CD14-positive monocyte (primary cell): ENCODE results near the gene DAPK1. TPM values are rescaled to one million over a fixed set of nuclear protein-coding genes. Genes with fewer than 3 reads are reported as not detected.

ENCODE experiments used
- DNase-seq, 3 donors: peaks; one replicate each; pipeline ENCODE4 v3.0.0-alpha.2; 2011 to 2022
- H2AFZ ChIP-seq: 2 replicates; pipeline ENCODE4 v1.6.0; 2012; ENCODE audit warnings: mild to moderate bottlenecking, low read depth, low read length, inconsistent platforms; ENCODE audit not compliant: insufficient read depth, poor library complexity, severe bottlenecking
- H3K27ac ChIP-seq, 2 donors: 1 replicate in 1 of 2; 2 replicates in 1 of 2; pipeline ENCODE4 v1.5.1; 2012 to 2013; ENCODE audit warnings: low read length in 2 of 2, control low read depth in 1 of 2, inconsistent platforms in 1 of 2, low read depth in 1 of 2, mild to moderate bottlenecking in 1 of 2
- H3K27me3 ChIP-seq, 2 donors: one replicate each; pipeline versions ENCODE4 v1.6.0 to v1.6.1; 2011 to 2013; ENCODE audit warnings: low read length in 2 of 2; ENCODE audit not compliant: control insufficient read depth in 2 of 2, insufficient read depth in 2 of 2
- H3K36me3 ChIP-seq, 2 donors: replicated peaks in 1 of 2; 1 replicate in 1 of 2; 2 replicates in 1 of 2; pipeline versions ENCODE4 v1.5.1 to v1.6.1; 2012 to 2013; ENCODE audit warnings: low read length in 2 of 2, control low read depth in 1 of 2, inconsistent platforms in 1 of 2, mild to moderate bottlenecking in 1 of 2; ENCODE audit not compliant: insufficient read depth in 2 of 2, control insufficient read depth in 1 of 2
- H3K4me1 ChIP-seq, 2 donors: 1 replicate in 1 of 2; 2 replicates in 1 of 2; pipeline versions ENCODE4 v1.5.1 to v1.6.1; 2012 to 2013; ENCODE audit warnings: low read length in 2 of 2, control low read depth in 1 of 2, inconsistent platforms in 1 of 2, mild to moderate bottlenecking in 1 of 2, moderate library complexity in 1 of 2; ENCODE audit not compliant: insufficient read depth in 2 of 2, control insufficient read depth in 1 of 2
- H3K4me2 ChIP-seq: replicated peaks from 2 replicates; pipeline ENCODE3; 2012; ENCODE audit warnings: low read length, moderate library complexity, mild to moderate bottlenecking; ENCODE audit not compliant: poor library complexity, severe bottlenecking; ENCODE audit errors: extremely low read depth
- H3K4me3 ChIP-seq, 3 experiments: fragments of 200-600 bp in 1 of 3; sonication (generic) in 1 of 3; replicated peaks in 1 of 3; 1 replicate in 2 of 3; 2 replicates in 1 of 3; pipeline ENCODE4 v1.5.1; 2011 to 2013; ENCODE audit warnings: low read length in 3 of 3, mild to moderate bottlenecking in 3 of 3, control low read depth in 2 of 3, low read depth in 2 of 3, inconsistent platforms in 1 of 3, moderate library complexity in 1 of 3
- H3K79me2 ChIP-seq: 2 replicates; pipeline ENCODE4 v1.6.0; 2012; ENCODE audit warnings: mild to moderate bottlenecking, control low read depth, inconsistent platforms, low read length, moderate library complexity; ENCODE audit not compliant: insufficient read depth
- H3K9ac ChIP-seq: 2 replicates; pipeline ENCODE4 v1.6.0; 2017; ENCODE audit warnings: low read length, mild to moderate bottlenecking; ENCODE audit not compliant: insufficient read depth, poor library complexity, severe bottlenecking
- H3K9me3 ChIP-seq, 2 donors: replicated peaks in 1 of 2; 1 replicate in 1 of 2; 2 replicates in 1 of 2; pipeline versions ENCODE4 v1.5.1 to v1.6.1; 2012 to 2013; ENCODE audit warnings: low read length in 2 of 2, control low read depth in 1 of 2; ENCODE audit not compliant: control insufficient read depth in 1 of 2, insufficient read depth in 1 of 2
- H4K20me1 ChIP-seq: 2 replicates; pipeline ENCODE4 v1.6.0; 2012; ENCODE audit warnings: mild to moderate bottlenecking, low read length, control low read depth, moderate library complexity; ENCODE audit not compliant: insufficient read depth
- H3K27ac Mint-ChIP-seq, 7 donors: one replicate each; pipeline ENCODE4 v1.8.0; 2020; ENCODE audit warnings: mild to moderate bottlenecking in 7 of 7, mixed read lengths in 7 of 7, moderate library complexity in 6 of 7, inconsistent platforms in 2 of 7
- H3K27me3 Mint-ChIP-seq, 3 donors: one replicate each; pipeline ENCODE4 v1.8.0; 2021 to 2022; ENCODE audit warnings: low read depth in 3 of 3, mild to moderate bottlenecking in 3 of 3, mixed read lengths in 3 of 3, moderate library complexity in 3 of 3, inconsistent platforms in 1 of 3
- H3K36me3 Mint-ChIP-seq, 2 donors: one replicate each; pipeline ENCODE4 v1.8.0; 2020; ENCODE audit warnings: mixed read lengths in 2 of 2, inconsistent platforms in 1 of 2, mild to moderate bottlenecking in 1 of 2
- H3K4me1 Mint-ChIP-seq: one replicate; pipeline ENCODE4 v1.8.0; 2020; ENCODE audit warnings: mild to moderate bottlenecking, mixed read lengths
- H3K4me3 Mint-ChIP-seq, 2 donors: one replicate each; pipeline ENCODE4 v1.8.0; 2020; ENCODE audit warnings: mild to moderate bottlenecking in 2 of 2, mixed read lengths in 2 of 2, moderate library complexity in 1 of 2
- H3K9me3 Mint-ChIP-seq, 7 donors: one replicate each; pipeline ENCODE4 v1.8.0; 2020 to 2022; ENCODE audit warnings: mixed read lengths in 7 of 7, mild to moderate bottlenecking in 6 of 7, moderate library complexity in 6 of 7, inconsistent platforms in 2 of 7
- CTCF ChIP-seq: fragments of 200-600 bp; IDR thresholded peaks from one replicate; pipeline ENCODE4 v1.8.0; 2022; ENCODE audit warnings: antibody characterized with exemption, mild to moderate bottlenecking
- WGBS: methylation state at CpG from one replicate; pipeline ENCODE4 v1.1.5; 2013; ENCODE audit warnings: missing lambda C conversion rate; ENCODE audit not compliant: insufficient coverage; 5-methylcytosine and 5-hydroxymethylcytosine counted together
- intact Hi-C, 2 donors: fragments of 100-400 bp; cut with micrococcal nuclease; formaldehyde crosslinking; loops; one replicate each; pipeline versions ENCODE4 v1.15.0 to v1.15.1; 2023
- polyA plus RNA-seq, 3 donors: library from polyadenylated mRNA; depleted of rRNA in 1 of 3; unstranded in 2 of 3; stranded (reverse) in 1 of 3; fragments of 300-500 nt in 2 of 3; fragments of >200 nt in 1 of 3; fragmentation: Illumina TruSeq in 2 of 3; gene quantifications; 1 replicate in 2 of 3; 2 replicates in 1 of 3; pipeline ENCODE4 v1.2.3, GENCODE V29; 2012 to 2021

The DAPK1 gene
- polyA plus RNA-seq, 3 donors = 24.1 to 102 (median 44.4) TPM

- H3K4me1 Mint-ChIP-seq = peaks cover 38% of the 10 kb centered on the region
- H3K9me3 Mint-ChIP-seq = no peaks in the 10 kb centered on the region
- Histone ChIP-seq H3K4me1 (peaks cover 29 to 41% of the 10 kb centered on the region in 2 donors), H3K4me3 (no peak overlapping the region), H2AFZ (no peak overlapping the region), H3K9me3 (no peaks in the 10 kb centered on the region), H3K4me2 (no peak overlapping the region), H3K36me3 (peaks cover 0 to 23% of the 10 kb centered on the region in 2 donors), H4K20me1 (peaks cover 75% of the 10 kb centered on the region), H3K9ac (no peak overlapping the region), H3K27ac (no peak overlapping the region), H3K27me3 (no peaks in the 10 kb centered on the region), H3K79me2 (peaks cover 14% of the 10 kb centered on the region)
- H3K4me3 Mint-ChIP-seq = no peak overlapping the region
- peaks cover 0 to 3% (median 2%) of the 10 kb centered on the region in 3 donors for H3K27me3 Mint-ChIP-seq
- no peak for TF ChIP-seq CTCF
- no CpG with 5 or more reads among the region's 7 CpGs for WGBS
- intact Hi-C loops = no loop called here
- H3K36me3 Mint-ChIP-seq = peaks cover 32 to 38% of the 10 kb centered on the region in 2 donors
- DNase-seq = no peak
- H3K27ac Mint-ChIP-seq = no peak overlapping the region
These were observed 80.1 kb downstream of the DAPK1 start for GRCh38 chr9:87577746-87578145.

- H3K9ac ChIP-seq = no peak overlapping the region
- Mint-ChIP-seq H3K9me3 (no peaks in the 10 kb centered on the region), H3K4me1 (peaks cover 40% of the 10 kb centered on the region), H3K36me3 (peaks cover 29 to 35% of the 10 kb centered on the region in 2 donors), H3K27me3 (peaks cover 0 to 3% (median 2%) of the 10 kb centered on the region in 3 donors), H3K4me3 (peak overlapping the region in 1 of 2 donors; percentile 2), H3K27ac (no peak overlapping the region)
- H3K4me1 ChIP-seq = peaks cover 29 to 41% of the 10 kb centered on the region in 2 donors
- no peak for TF ChIP-seq CTCF
- H3K79me2 ChIP-seq = peaks cover 10% of the 10 kb centered on the region
- H3K9me3 ChIP-seq = no peaks in the 10 kb centered on the region
- H3K27me3 ChIP-seq = no peaks in the 10 kb centered on the region
- intact Hi-C loops = no loop called here
- peaks cover 74% of the 10 kb centered on the region for H4K20me1 ChIP-seq
- H3K4me3 ChIP-seq = no peak overlapping the region
- no CpG with 5 or more reads among the region's 2 CpGs for WGBS
- H3K4me2 ChIP-seq = no peak overlapping the region
- no peak overlapping the region for H3K27ac ChIP-seq
- H2AFZ ChIP-seq = no peak overlapping the region
- DNase-seq = no peak
- peaks cover 0 to 14% of the 10 kb centered on the region in 2 donors for H3K36me3 ChIP-seq
These were observed 81.0 kb downstream of the DAPK1 start for GRCh38 chr9:87578625-87579024.
